Prostate gland (tissue), 2 donors: Measurements from ENCODE around the gene KIF12. TPM values are rescaled to one million over a fixed set of nuclear protein-coding genes. Genes with fewer than 3 reads are reported as not detected.

Experiments used
- DNase-seq: peaks from one replicate; pipeline ENCODE4 v3.0.0-alpha.2; 2019; ENCODE audit warnings: low spot score
- H3K27ac ChIP-seq, 2 donors: fragments of 200-600 bp; sonication (generic); 2 replicates each; pipeline ENCODE4 v1.5.1; 2017 to 2019
- H3K27me3 ChIP-seq: fragments of 200-600 bp; sonication (generic); replicated peaks from 2 replicates; pipeline ENCODE4 v1.5.1; 2019; ENCODE audit not compliant: insufficient read depth
- H3K36me3 ChIP-seq, 2 donors: fragments of 200-600 bp; sonication (generic); 1 replicate in 1 of 2; 2 replicates in 1 of 2; pipeline versions ENCODE4 v1.5.1 to v1.8.1; 2017 to 2019
- H3K4me1 ChIP-seq: fragments of 200-600 bp; sonication (generic); replicated peaks from 2 replicates; pipeline ENCODE4 v1.5.1; 2019
- H3K4me3 ChIP-seq, 2 donors: fragments of 200-600 bp; sonication (generic); 2 replicates each; pipeline ENCODE4 v1.5.1; 2017 to 2019
- H3K9me3 ChIP-seq: fragments of 200-600 bp; sonication (generic); 2 replicates; pipeline ENCODE4 v1.5.1; 2017
- CTCF ChIP-seq, 4 experiments: fragments of 200-600 bp in 2 of 4; fragments of 450-650 bp in 2 of 4; sonication (generic) in 2 of 4; IDR thresholded peaks; 1 replicate in 3 of 4; 2 replicates in 1 of 4; pipeline ENCODE4 v1.5.1; 2016 to 2019; ENCODE audit warnings: antibody characterized with exemption in 4 of 4, mild to moderate bottlenecking in 2 of 4, moderate library complexity in 2 of 4
- POLR2A ChIP-seq: fragments of 450-650 bp; IDR thresholded peaks from one replicate; pipeline ENCODE4 v1.6.1; 2016; ENCODE audit warnings: antibody characterized with exemption, mild to moderate bottlenecking
- POLR2AphosphoS5 ChIP-seq: sonication (generic); formaldehyde crosslinking; IDR thresholded peaks from one replicate; pipeline ENCODE4 v1.6.1; 2017; ENCODE audit warnings: antibody characterized with exemption
- WGBS: methylation state at CpG from one replicate; pipeline ENCODE4 v1.1.5; 2018; 5-methylcytosine and 5-hydroxymethylcytosine counted together
- intact Hi-C: fragments of 100-400 bp; cut with DNase I; formaldehyde crosslinking; loops from one replicate; pipeline ENCODE4 v1.14.2; 2022
- total RNA-seq, 2 donors: library from RNA; depleted of rRNA; stranded (reverse); fragments of >200 nt; gene quantifications; one replicate each; pipeline ENCODE4 v1.1.0, GENCODE V29; 2016

Gene KIF12
- total RNA-seq, 2 donors from 2014 or later = 8.4 to 21.5 TPM

- Histone ChIP-seq H3K4me3 (no peak overlapping the region), H3K27ac (no peak overlapping the region), H3K36me3 (no peaks in the 10 kb centered on the region), H3K27me3 (no peaks in the 10 kb centered on the region), H3K9me3 (no peaks in the 10 kb centered on the region), H3K4me1 (no peaks in the 10 kb centered on the region)
- no peak for TF ChIP-seq POLR2A
- TF ChIP-seq POLR2AphosphoS5 = no peak
- no peak for TF ChIP-seq CTCF (IDR thresholded peaks at IDR 0.05)
- intact Hi-C loops = no loop called here
- WGBS = 47% methylated on average over 4 of the region's 4 CpGs
- DNase-seq = no peak
Measured at GRCh38 chr9:114140850-114141249, 41.8 kb upstream of the KIF12 start.

- TF ChIP-seq POLR2A (no peak), POLR2AphosphoS5 (no peak), CTCF (IDR thresholded peaks at IDR 0.05) (no peak)
- H3K27ac ChIP-seq = no peak overlapping the region
Measured at GRCh38 chr9:114140401-114140800, 41.3 kb upstream of the KIF12 start.

GRCh38 chr9:114139071-114139470, 40.0 kb upstream of the KIF12 start:
- H3K9me3 ChIP-seq = no peaks in the 10 kb centered on the region
- no peak for DNase-seq
- over 99% methylated on average over 5 of the region's 5 CpGs for WGBS
- H3K4me1 ChIP-seq = no peaks in the 10 kb centered on the region
- no peak overlapping the region for H3K27ac ChIP-seq
- intact Hi-C loops = no loop called here
- H3K27me3 ChIP-seq = no peaks in the 10 kb centered on the region
- H3K36me3 ChIP-seq = no peaks in the 10 kb centered on the region
- TF ChIP-seq CTCF (IDR thresholded peaks at IDR 0.05) (no peak), POLR2AphosphoS5 (no peak), POLR2A (no peak)
- no peak overlapping the region for H3K4me3 ChIP-seq

More at GRCh38 chr9:114140401-114140800, 41.3 kb upstream of the KIF12 start:
- Histone ChIP-seq H3K36me3 (no peaks in the 10 kb centered on the region), H3K4me1 (no peaks in the 10 kb centered on the region), H3K27me3 (no peaks in the 10 kb centered on the region), H3K9me3 (no peaks in the 10 kb centered on the region), H3K4me3 (no peak overlapping the region)
- intact Hi-C loops = no loop called here
- no peak for DNase-seq
- 98% methylated on average over 2 of the region's 2 CpGs for WGBS

GRCh38 chr9:114138552-114138971, 39.5 kb upstream of the KIF12 start:
- no peaks in the 10 kb centered on the region for H3K27me3 ChIP-seq
- WGBS = 79% methylated on average over 8 of the region's 8 CpGs
- DNase-seq = no peak
- H3K4me3 ChIP-seq = no peak overlapping the region
- H3K27ac ChIP-seq = no peak overlapping the region
- TF ChIP-seq CTCF (IDR thresholded peaks at IDR 0.05) (no peak), POLR2A (no peak), POLR2AphosphoS5 (no peak)
- intact Hi-C loops = no loop called here
- H3K4me1 ChIP-seq = no peaks in the 10 kb centered on the region
- no peaks in the 10 kb centered on the region for H3K36me3 ChIP-seq
- H3K9me3 ChIP-seq = no peaks in the 10 kb centered on the region

GRCh38 chr9:114137831-114138230, 38.7 kb upstream of the KIF12 start:
- H3K4me1 ChIP-seq = no peaks in the 10 kb centered on the region
- H3K9me3 ChIP-seq = no peaks in the 10 kb centered on the region
- no peak for TF ChIP-seq POLR2A
- TF ChIP-seq POLR2AphosphoS5 = no peak
- TF ChIP-seq CTCF (IDR thresholded peaks at IDR 0.05) = no peak
- DNase-seq = no peak
- no peak overlapping the region for H3K27ac ChIP-seq
- no peak overlapping the region for H3K4me3 ChIP-seq
- intact Hi-C loops = no loop called here
- 96% methylated on average over 6 of the region's 6 CpGs for WGBS
- H3K27me3 ChIP-seq = no peaks in the 10 kb centered on the region
- no peaks in the 10 kb centered on the region for H3K36me3 ChIP-seq
